GM20431 (cell line): ENCODE results near the gene LCN1.

Experiments used
- in situ Hi-C: fragments of 300-500 bp; cut with MseI, MboI; formaldehyde crosslinking; loops from one replicate; pipeline ENCODE4 v1.15.0; 2020; ENCODE audit warnings: low sequenced_read_pairs; ENCODE audit not compliant: unreplicated experiment

Gene LCN1

GRCh38 chr9:135488013-135488330 lies 33.3 kb upstream of the LCN1 start:
- in situ Hi-C loops: no loop called here

- in situ Hi-C loops: no loop called here
Observed at GRCh38 chr9:135488527-135488926, 32.7 kb upstream of the LCN1 start.

GRCh38 chr9:135489188-135489906 lies 31.9 kb upstream of the LCN1 start:
- in situ Hi-C loops: no loop called here

- in situ Hi-C loops: no loop called here
Observed at GRCh38 chr9:135490166-135490870, 30.9 kb upstream of the LCN1 start.

GRCh38 chr9:135490980-135491464 lies 30.2 kb upstream of the LCN1 start:
- in situ Hi-C loops: no loop called here

- in situ Hi-C loops: no loop called here
Observed at GRCh38 chr9:135491764-135492163, 29.5 kb upstream of the LCN1 start.

GRCh38 chr9:135492886-135493669 lies 28.2 kb upstream of the LCN1 start:
- in situ Hi-C loops: no loop called here

- in situ Hi-C loops: no loop called here
Observed at GRCh38 chr9:135494791-135495559, 26.3 kb upstream of the LCN1 start.

- in situ Hi-C loops: no loop called here
Observed at GRCh38 chr9:135498381-135499126, 22.7 kb upstream of the LCN1 start.

GRCh38 chr9:135499326-135500070 lies 21.7 kb upstream of the LCN1 start:
- in situ Hi-C loops: no loop called here

GRCh38 chr9:135500071-135500524 lies 21.1 kb upstream of the LCN1 start:
- in situ Hi-C loops: no loop called here

- in situ Hi-C loops: no loop called here
Observed at GRCh38 chr9:135500525-135501260, 20.5 kb upstream of the LCN1 start, which contains the start of gene MRPS2. Gene MRPS2 (plus strand): TSS chr9:135500682. CDS start chr9:135500711, 29 bp downstream.

GRCh38 chr9:135501261-135502167 lies 19.7 kb upstream of the LCN1 start:
- in situ Hi-C loops: no loop called here

GRCh38 chr9:135502168-135502872 lies 18.9 kb upstream of the LCN1 start:
- in situ Hi-C loops: no loop called here

- in situ Hi-C loops: no loop called here
Observed at GRCh38 chr9:135502873-135503321, 18.3 kb upstream of the LCN1 start.
